GM23338 (cell line): ENCODE results near the gene AP3B2. TPM values are rescaled to one million over a fixed set of nuclear protein-coding genes. Genes with fewer than 3 reads are reported as not detected.
"Not testable (repeated sequence)": the region's sequence is repeated elsewhere in the genome, so short reads cannot be mapped to it uniquely, and the experiment has no call there.

ENCODE experiments used
- ATAC-seq: fragments of 200-7000 bp; cut with Tn5 transposase; 3 replicates; pipeline ENCODE4 v1.9.1; 2020
- DNase-seq: peaks from one replicate; pipeline ENCODE4 v3.0.0-alpha.2; 2015; ENCODE audit warnings: low spot score
- H2AFZ ChIP-seq: fragments of 200-600 bp; sonication (generic); 2 replicates; pipeline ENCODE4 v1.8.0; 2016; ENCODE audit warnings: antibody characterized with exemption, mild to moderate bottlenecking, moderate library complexity
- H3F3A ChIP-seq: fragments of 200-600 bp; sonication (generic); replicated peaks from 2 replicates; pipeline ENCODE4 v1.8.0; 2017; ENCODE audit warnings: antibody characterized with exemption, mixed run types, low read depth
- H3K27ac ChIP-seq: fragments of 200-600 bp; sonication (generic); 2 replicates; pipeline ENCODE4 v1.6.1; 2016; ENCODE audit warnings: low read depth
- H3K27me3 ChIP-seq: fragments of 200-600 bp; sonication (generic); 2 replicates; pipeline ENCODE4 v1.8.0; 2016; ENCODE audit warnings: mild to moderate bottlenecking, mixed run types, moderate library complexity; ENCODE audit not compliant: insufficient read depth
- H3K36me3 ChIP-seq: fragments of 200-600 bp; sonication (generic); 2 replicates; pipeline ENCODE4 v1.8.0; 2016; ENCODE audit warnings: mild to moderate bottlenecking; ENCODE audit not compliant: insufficient read depth
- H3K4me1 ChIP-seq: fragments of 200-600 bp; sonication (generic); 2 replicates; pipeline ENCODE4 v1.8.0; 2016; ENCODE audit warnings: mild to moderate bottlenecking, moderate library complexity; ENCODE audit not compliant: insufficient read depth
- H3K4me2 ChIP-seq: fragments of 200-600 bp; sonication (generic); 2 replicates; pipeline ENCODE4 v1.7.1; 2017; ENCODE audit warnings: mixed run types
- H3K4me3 ChIP-seq: fragments of 200-600 bp; sonication (generic); 2 replicates; pipeline ENCODE4 v1.6.1; 2016; ENCODE audit warnings: mixed run types
- H3K79me2 ChIP-seq: fragments of 200-600 bp; sonication (generic); replicated peaks from 2 replicates; pipeline ENCODE4 v1.8.0; 2017; ENCODE audit warnings: mild to moderate bottlenecking; ENCODE audit not compliant: insufficient read depth
- H3K9me2 ChIP-seq: fragments of 200-600 bp; sonication (generic); 2 replicates; pipeline ENCODE4 v1.8.0; 2017; ENCODE audit not compliant: insufficient read depth
- H4K20me1 ChIP-seq: fragments of 200-600 bp; sonication (generic); replicated peaks from 2 replicates; pipeline ENCODE4 v1.8.0; 2017; ENCODE audit warnings: mild to moderate bottlenecking; ENCODE audit not compliant: insufficient read depth
- H3K27ac Mint-ChIP-seq: 2 replicates; pipeline ENCODE4 v1.8.0; 2020; ENCODE audit warnings: inconsistent platforms, mild to moderate bottlenecking, moderate library complexity, mixed read lengths
- H3K27me3 Mint-ChIP-seq: 3 replicates; pipeline ENCODE4 v1.8.0; 2022; ENCODE audit warnings: low read depth, mild to moderate bottlenecking, moderate library complexity, mixed read lengths, inconsistent platforms; ENCODE audit not compliant: insufficient read depth, poor library complexity
- H3K36me3 Mint-ChIP-seq: 3 replicates; pipeline ENCODE4 v1.8.0; 2021; ENCODE audit warnings: low read depth, mild to moderate bottlenecking, inconsistent platforms, moderate library complexity, mixed read lengths
- H3K4me1 Mint-ChIP-seq: 3 replicates; pipeline ENCODE4 v1.8.0; 2020; ENCODE audit warnings: mild to moderate bottlenecking, inconsistent platforms, mixed read lengths
- H3K4me3 Mint-ChIP-seq: 3 replicates; pipeline ENCODE4 v1.8.0; 2021; ENCODE audit warnings: moderate library complexity, mild to moderate bottlenecking, inconsistent platforms, mixed read lengths
- H3K9me3 Mint-ChIP-seq: 3 replicates; pipeline ENCODE4 v1.8.0; 2020; ENCODE audit warnings: moderate library complexity, mild to moderate bottlenecking, inconsistent platforms, mixed read lengths
- CREB1 ChIP-seq: fragments of 250-450 bp; sonication (Bioruptor Pico); IDR thresholded peaks from 2 replicates; pipeline ENCODE4 v1.5.0; 2020; ENCODE audit warnings: low read depth, mild to moderate bottlenecking, moderate library complexity
- EZH2 ChIP-seq: fragments of 200-600 bp; sonication (generic); IDR thresholded peaks from one replicate; pipeline ENCODE4 v1.8.0; 2017; ENCODE audit warnings: antibody characterized with exemption, mild to moderate bottlenecking, low read depth; ENCODE audit not compliant: unreplicated experiment
- EZH2phosphoT487 ChIP-seq: fragments of 200-600 bp; sonication (generic); IDR thresholded peaks from one replicate; pipeline ENCODE4 v1.8.1; 2018; ENCODE audit warnings: antibody characterized with exemption; ENCODE audit not compliant: unreplicated experiment
- JUNB ChIP-seq: IDR thresholded peaks from one replicate; pipeline ENCODE4 v1.6.1; 2016; ENCODE audit warnings: antibody characterized with exemption; ENCODE audit not compliant: unreplicated experiment
- NANOG ChIP-seq: IDR thresholded peaks from 2 replicates; pipeline ENCODE4 v1.6.1; 2016; ENCODE audit warnings: antibody characterized with exemption, borderline replicate concordance
- POLR2AphosphoS5 ChIP-seq: IDR thresholded peaks from 2 replicates; pipeline ENCODE4 v1.6.1; 2016; ENCODE audit warnings: antibody characterized with exemption, low read depth
- ZNF114 ChIP-seq: fragments of 250-450 bp; sonication (Bioruptor Pico); IDR thresholded peaks from 2 replicates; pipeline ENCODE4 v1.5.0; 2020; ENCODE audit warnings: mild to moderate bottlenecking, moderate library complexity
- ZNF331 ChIP-seq: fragments of 250-450 bp; sonication (Bioruptor Pico); IDR thresholded peaks from 2 replicates; pipeline ENCODE4 v1.5.0; 2020; ENCODE audit warnings: low read depth, mild to moderate bottlenecking, moderate library complexity
- polyA plus RNA-seq: library from polyadenylated mRNA; unstranded; fragments of >200 nt; fragmentation: Nextera tagmentation; extraction: Ambion mirVana; gene quantifications from 2 replicates; pipeline ENCODE4 v1.2.1, GENCODE V29; 2016
- total RNA-seq: library from RNA; depleted of rRNA; stranded (reverse); fragments of >200 nt; shearing (Covaris generic); gene quantifications from 2 replicates; pipeline ENCODE4 v1.2.3, GENCODE V29; 2014
- TF ChIP-seq, protein P1 (sequence below), 2 experiments: fragments of 200-600 bp in 1 of 2; sonication (generic) in 1 of 2; conservative IDR thresholded peaks; 2 replicates each; pipeline versions ENCODE4 v1.5.1 to v1.6.1; 2016 to 2017; ENCODE audit warnings: antibody characterized with exemption in 2 of 2, low read depth in 2 of 2, mild to moderate bottlenecking in 2 of 2, moderate library complexity in 1 of 2
- TF ChIP-seq, protein P2 (sequence below): fragments of 250-450 bp; sonication (Bioruptor Pico); IDR thresholded peaks from 2 replicates; pipeline ENCODE4 v1.5.0; 2020; ENCODE audit warnings: mild to moderate bottlenecking, moderate library complexity

The AP3B2 gene
- total and polyA plus RNA-seq, 2 experiments from 2014 or later = 9.5 to 19.2 TPM

DNA sequence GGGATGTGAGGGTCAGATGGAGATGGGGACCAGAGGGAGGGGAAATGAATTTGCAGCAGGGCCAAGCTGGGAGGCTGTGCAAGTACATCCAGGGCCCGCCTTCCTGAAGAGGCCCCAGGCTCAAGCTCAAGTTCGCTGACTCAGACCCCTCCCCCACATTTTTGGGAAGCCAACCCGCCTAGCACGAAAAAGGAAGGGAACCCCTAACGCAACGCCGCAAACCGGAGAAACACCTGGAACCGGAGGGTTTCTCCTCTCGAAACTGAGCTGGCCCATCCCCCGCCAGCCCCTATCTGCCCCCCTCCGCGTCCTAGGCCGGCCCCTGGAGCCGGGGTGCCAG is 624 bp downstream of the AP3B2 start:
- peaks cover 5% of the 10 kb centered on the region; the same call in 2 of the 3 replicates for H3K4me1 Mint-ChIP-seq
- H3K9me3 Mint-ChIP-seq = no peaks in the 10 kb centered on the region
- peaks cover 12% of the 10 kb centered on the region for H3K27me3 Mint-ChIP-seq

DNA sequence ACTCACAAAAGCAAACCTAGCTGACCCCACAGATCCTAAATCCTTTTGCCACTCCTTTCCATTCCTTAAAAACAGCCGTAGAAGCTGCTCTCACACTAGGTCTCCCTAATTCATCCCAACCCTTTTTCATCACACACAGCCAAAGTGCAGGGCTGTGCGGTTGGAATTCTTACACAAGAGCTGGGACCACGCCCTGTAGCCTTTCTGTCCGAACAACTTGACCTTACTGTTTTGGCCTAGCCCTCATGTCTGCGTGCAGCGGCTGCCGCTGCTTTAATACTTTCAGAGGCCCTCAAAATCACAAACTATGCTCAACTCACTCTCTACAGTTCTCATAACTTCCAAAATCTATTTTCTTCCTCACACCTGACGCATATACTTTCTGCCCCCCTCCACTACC is 3.8 kb downstream of the AP3B2 start:
- H4K20me1 ChIP-seq, DNase-seq, H3K4me2 ChIP-seq, H3K36me3 ChIP-seq, H3K27me3 ChIP-seq, H3K27ac Mint-ChIP-seq, H3K4me1 Mint-ChIP-seq, H3K9me3 Mint-ChIP-seq, ATAC-seq, H3K36me3 Mint-ChIP-seq, H3K27me3 Mint-ChIP-seq, H3F3A ChIP-seq, H3K27ac ChIP-seq, H3K4me3 ChIP-seq, H3K4me3 Mint-ChIP-seq, H2AFZ ChIP-seq: not testable (repeated sequence)
- Histone ChIP-seq H3K79me2 (peaks cover 51% of the 10 kb centered on the region), H3K4me1 (peaks cover 25% of the 10 kb centered on the region), H3K9me2 (0 out of 2 replicates have a peak, but pooled peaks cover 12% of the 10 kb centered on the region)

More for the DNA sequence above, 624 bp downstream of the AP3B2 start:
- peaks cover 4% of the 10 kb centered on the region; the same call in 1 of the 2 replicates for H4K20me1 ChIP-seq
- H3F3A ChIP-seq = no peaks in the 10 kb centered on the region
- no peaks in the 10 kb centered on the region for H3K36me3 Mint-ChIP-seq
- no peak overlapping the region for H3K4me3 Mint-ChIP-seq
- no peaks in the 10 kb centered on the region for H3K36me3 ChIP-seq
- H3K4me3 ChIP-seq = peak overlapping the region; percentile 96
- H2AFZ ChIP-seq = peak overlapping the region; percentile 94
- H3K9me2 ChIP-seq = 0 out of 2 replicates have a peak, but pooled peaks cover 7% of the 10 kb centered on the region
- H3K27ac ChIP-seq = peak overlapping the region; percentile 83
- peak; percentile 20 for ATAC-seq
- peak; percentile 81 for DNase-seq
- H3K27me3 ChIP-seq = peaks cover 9% of the 10 kb centered on the region
- peaks cover 33% of the 10 kb centered on the region for H3K79me2 ChIP-seq
- no peak overlapping the region for H3K27ac Mint-ChIP-seq
- H3K4me2 ChIP-seq = peak overlapping the region; percentile 97
- H3K4me1 ChIP-seq = peaks cover 25% of the 10 kb centered on the region
- TF ChIP-seq ZNF331 (CRISPR knock-in tag) (no peak), JUNB (no peak), POLR2AphosphoS5 (no peak), ZNF114 (no peak)

DNA sequence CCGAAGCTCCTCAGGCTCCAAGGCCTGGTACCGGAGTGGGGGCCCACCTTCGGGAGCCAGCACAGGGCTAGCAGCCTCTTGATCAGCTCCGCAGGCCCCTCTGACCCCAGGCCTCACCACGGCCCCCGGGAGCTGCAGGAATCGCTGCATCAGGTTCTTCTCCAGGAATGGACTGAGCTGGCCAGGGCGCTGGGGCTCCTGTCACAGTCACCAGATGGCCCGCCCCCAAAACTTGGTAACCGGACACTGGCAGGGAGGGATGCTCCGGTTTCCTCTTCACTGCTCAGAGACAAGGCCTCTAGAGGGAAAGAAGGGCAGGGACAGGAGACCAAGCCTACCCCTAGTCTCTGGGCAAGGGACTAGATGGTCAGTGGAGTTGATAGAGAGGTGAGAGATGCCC is 9.9 kb downstream of the AP3B2 start:
- ATAC-seq = peak; percentile 99
- peak; percentile 84 for DNase-seq
- TF ChIP-seq NANOG = no peak
- TF ChIP-seq CREB1 (CRISPR knock-in tag) = no peak
- no peak for TF ChIP-seq EZH2phosphoT487
- TF ChIP-seq, protein P1, sequence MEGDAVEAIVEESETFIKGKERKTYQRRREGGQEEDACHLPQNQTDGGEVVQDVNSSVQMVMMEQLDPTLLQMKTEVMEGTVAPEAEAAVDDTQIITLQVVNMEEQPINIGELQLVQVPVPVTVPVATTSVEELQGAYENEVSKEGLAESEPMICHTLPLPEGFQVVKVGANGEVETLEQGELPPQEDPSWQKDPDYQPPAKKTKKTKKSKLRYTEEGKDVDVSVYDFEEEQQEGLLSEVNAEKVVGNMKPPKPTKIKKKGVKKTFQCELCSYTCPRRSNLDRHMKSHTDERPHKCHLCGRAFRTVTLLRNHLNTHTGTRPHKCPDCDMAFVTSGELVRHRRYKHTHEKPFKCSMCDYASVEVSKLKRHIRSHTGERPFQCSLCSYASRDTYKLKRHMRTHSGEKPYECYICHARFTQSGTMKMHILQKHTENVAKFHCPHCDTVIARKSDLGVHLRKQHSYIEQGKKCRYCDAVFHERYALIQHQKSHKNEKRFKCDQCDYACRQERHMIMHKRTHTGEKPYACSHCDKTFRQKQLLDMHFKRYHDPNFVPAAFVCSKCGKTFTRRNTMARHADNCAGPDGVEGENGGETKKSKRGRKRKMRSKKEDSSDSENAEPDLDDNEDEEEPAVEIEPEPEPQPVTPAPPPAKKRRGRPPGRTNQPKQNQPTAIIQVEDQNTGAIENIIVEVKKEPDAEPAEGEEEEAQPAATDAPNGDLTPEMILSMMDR (conservative IDR thresholded peaks at IDR 0.05; ENCODE audit: low read depth in 2 of 2) = no peak
- no peak for TF ChIP-seq EZH2
- TF ChIP-seq, protein P2, sequence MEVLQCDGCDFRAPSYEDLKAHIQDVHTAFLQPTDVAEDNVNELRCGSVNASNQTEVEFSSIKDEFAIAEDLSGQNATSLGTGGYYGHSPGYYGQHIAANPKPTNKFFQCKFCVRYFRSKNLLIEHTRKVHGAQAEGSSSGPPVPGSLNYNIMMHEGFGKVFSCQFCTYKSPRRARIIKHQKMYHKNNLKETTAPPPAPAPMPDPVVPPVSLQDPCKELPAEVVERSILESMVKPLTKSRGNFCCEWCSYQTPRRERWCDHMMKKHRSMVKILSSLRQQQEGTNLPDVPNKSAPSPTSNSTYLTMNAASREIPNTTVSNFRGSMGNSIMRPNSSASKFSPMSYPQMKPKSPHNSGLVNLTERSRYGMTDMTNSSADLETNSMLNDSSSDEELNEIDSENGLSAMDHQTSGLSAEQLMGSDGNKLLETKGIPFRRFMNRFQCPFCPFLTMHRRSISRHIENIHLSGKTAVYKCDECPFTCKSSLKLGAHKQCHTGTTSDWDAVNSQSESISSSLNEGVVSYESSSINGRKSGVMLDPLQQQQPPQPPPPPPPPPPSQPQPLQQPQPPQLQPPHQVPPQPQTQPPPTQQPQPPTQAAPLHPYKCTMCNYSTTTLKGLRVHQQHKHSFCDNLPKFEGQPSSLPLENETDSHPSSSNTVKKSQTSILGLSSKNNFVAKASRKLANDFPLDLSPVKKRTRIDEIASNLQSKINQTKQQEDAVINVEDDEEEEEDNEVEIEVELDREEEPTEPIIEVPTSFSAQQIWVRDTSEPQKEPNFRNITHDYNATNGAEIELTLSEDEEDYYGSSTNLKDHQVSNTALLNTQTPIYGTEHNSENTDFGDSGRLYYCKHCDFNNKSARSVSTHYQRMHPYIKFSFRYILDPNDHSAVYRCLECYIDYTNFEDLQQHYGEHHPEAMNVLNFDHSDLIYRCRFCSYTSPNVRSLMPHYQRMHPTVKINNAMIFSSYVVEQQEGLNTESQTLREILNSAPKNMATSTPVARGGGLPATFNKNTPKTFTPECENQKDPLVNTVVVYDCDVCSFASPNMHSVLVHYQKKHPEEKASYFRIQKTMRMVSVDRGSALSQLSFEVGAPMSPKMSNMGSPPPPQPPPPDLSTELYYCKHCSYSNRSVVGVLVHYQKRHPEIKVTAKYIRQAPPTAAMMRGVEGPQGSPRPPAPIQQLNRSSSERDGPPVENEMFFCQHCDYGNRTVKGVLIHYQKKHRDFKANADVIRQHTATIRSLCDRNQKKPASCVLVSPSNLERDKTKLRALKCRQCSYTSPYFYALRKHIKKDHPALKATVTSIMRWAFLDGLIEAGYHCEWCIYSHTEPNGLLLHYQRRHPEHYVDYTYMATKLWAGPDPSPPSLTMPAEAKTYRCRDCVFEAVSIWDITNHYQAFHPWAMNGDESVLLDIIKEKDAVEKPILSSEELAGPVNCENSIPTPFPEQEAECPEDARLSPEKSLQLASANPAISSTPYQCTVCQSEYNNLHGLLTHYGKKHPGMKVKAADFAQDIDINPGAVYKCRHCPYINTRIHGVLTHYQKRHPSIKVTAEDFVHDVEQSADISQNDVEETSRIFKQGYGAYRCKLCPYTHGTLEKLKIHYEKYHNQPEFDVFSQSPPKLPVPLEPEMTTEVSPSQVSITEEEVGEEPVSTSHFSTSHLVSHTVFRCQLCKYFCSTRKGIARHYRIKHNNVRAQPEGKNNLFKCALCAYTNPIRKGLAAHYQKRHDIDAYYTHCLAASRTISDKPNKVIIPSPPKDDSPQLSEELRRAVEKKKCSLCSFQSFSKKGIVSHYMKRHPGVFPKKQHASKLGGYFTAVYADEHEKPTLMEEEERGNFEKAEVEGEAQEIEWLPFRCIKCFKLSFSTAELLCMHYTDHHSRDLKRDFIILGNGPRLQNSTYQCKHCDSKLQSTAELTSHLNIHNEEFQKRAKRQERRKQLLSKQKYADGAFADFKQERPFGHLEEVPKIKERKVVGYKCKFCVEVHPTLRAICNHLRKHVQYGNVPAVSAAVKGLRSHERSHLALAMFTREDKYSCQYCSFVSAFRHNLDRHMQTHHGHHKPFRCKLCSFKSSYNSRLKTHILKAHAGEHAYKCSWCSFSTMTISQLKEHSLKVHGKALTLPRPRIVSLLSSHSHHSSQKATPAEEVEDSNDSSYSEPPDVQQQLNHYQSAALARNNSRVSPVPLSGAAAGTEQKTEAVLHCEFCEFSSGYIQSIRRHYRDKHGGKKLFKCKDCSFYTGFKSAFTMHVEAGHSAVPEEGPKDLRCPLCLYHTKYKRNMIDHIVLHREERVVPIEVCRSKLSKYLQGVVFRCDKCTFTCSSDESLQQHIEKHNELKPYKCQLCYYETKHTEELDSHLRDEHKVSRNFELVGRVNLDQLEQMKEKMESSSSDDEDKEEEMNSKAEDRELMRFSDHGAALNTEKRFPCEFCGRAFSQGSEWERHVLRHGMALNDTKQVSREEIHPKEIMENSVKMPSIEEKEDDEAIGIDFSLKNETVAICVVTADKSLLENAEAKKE (CRISPR knock-in tag) = no peak
- TF ChIP-seq JUNB = no peak

More for the DNA sequence above, 9.9 kb downstream of the AP3B2 start:
- Histone ChIP-seq H3K4me1 (no peaks in the 10 kb centered on the region), H2AFZ (no peak overlapping the region), H3K9me2 (0 out of 2 replicates have a peak, but pooled peaks cover 7% of the 10 kb centered on the region), H3K79me2 (peaks cover 18% of the 10 kb centered on the region), H3K4me2 (no peak overlapping the region), H4K20me1 (no peaks in the 10 kb centered on the region; the same call in 1 of the 2 replicates), H3K36me3 (no peaks in the 10 kb centered on the region), H3F3A (no peaks in the 10 kb centered on the region), H3K27me3 (no peaks in the 10 kb centered on the region), H3K4me3 (no peak overlapping the region), H3K27ac (no peak overlapping the region)
- H3K4me1 Mint-ChIP-seq = peaks cover 3% of the 10 kb centered on the region
- H3K27me3 Mint-ChIP-seq = peaks cover 7% of the 10 kb centered on the region
- H3K27ac Mint-ChIP-seq = no peak overlapping the region
- no peaks in the 10 kb centered on the region; the same call in 2 of the 3 replicates for H3K9me3 Mint-ChIP-seq
- H3K4me3 Mint-ChIP-seq = no peak overlapping the region
- no peaks in the 10 kb centered on the region for H3K36me3 Mint-ChIP-seq
